ENCODE data around the gene SLC66A2.

- TF ChIP-seq CTCF (conservative IDR thresholded peaks at IDR 0.05 in 1 of 2, IDR thresholded peaks at IDR 0.05 in 1 of 2; ENCODE audit: extremely low read depth in 1 of 2, insufficient read depth in 1 of 2, low read depth in 1 of 2, low read length in 2 of 2) = no peak
- TF ChIP-seq EZH2 (IDR thresholded peaks at IDR 0.05; ENCODE audit: borderline replicate concordance, low read length) = no peak
Observed at GRCh38 chr18:79971211-79971952, 19.9 kb upstream of the SLC66A2 start.
